Type B pancreatic cell (in vitro differentiated cells): ENCODE data around the gene PTOV1. TPM values are rescaled to one million over a fixed set of nuclear protein-coding genes. Genes with fewer than 3 reads are reported as not detected.

Experiments
- DNase-seq: peaks from one replicate; pipeline ENCODE4 v3.0.0; 2021; ENCODE audit warnings: mixed read lengths; ENCODE audit not compliant: unreplicated experiment; ENCODE audit errors: extremely low spot score
- H3K27ac Mint-ChIP-seq: 2 replicates; pipeline ENCODE4 v1.8.0; 2021; ENCODE audit warnings: mild to moderate bottlenecking, mixed read lengths
- H3K27me3 Mint-ChIP-seq: 2 replicates; pipeline ENCODE4 v1.8.0; 2021; ENCODE audit warnings: mixed read lengths
- H3K36me3 Mint-ChIP-seq: 2 replicates; pipeline ENCODE4 v1.8.0; 2021; ENCODE audit warnings: mixed read lengths
- H3K4me1 Mint-ChIP-seq: one replicate; pipeline ENCODE4 v1.8.0; 2021; ENCODE audit warnings: mixed read lengths; ENCODE audit not compliant: unreplicated experiment
- H3K4me3 Mint-ChIP-seq: 2 replicates; pipeline ENCODE4 v1.8.0; 2021; ENCODE audit warnings: mild to moderate bottlenecking, mixed read lengths
- H3K9me3 Mint-ChIP-seq: 2 replicates; pipeline ENCODE4 v1.8.0; 2021; ENCODE audit warnings: mixed read lengths
- total RNA-seq: library from RNA; stranded (reverse); gene quantifications from 2 replicates; pipeline ENCODE4 v1.2.1, GENCODE V29; 2021; ENCODE audit warnings: low replicate concordance
- TF ChIP-seq, protein P1 (sequence below): fragments of 200-600 bp; sonication (generic); conservative IDR thresholded peaks from 2 replicates; pipeline ENCODE4 v1.5.0; 2021; ENCODE audit warnings: antibody characterized with exemption, mild to moderate bottlenecking

The PTOV1 gene
- total RNA-seq, 1 donor from 2014 or later, result 388 TPM

DNA sequence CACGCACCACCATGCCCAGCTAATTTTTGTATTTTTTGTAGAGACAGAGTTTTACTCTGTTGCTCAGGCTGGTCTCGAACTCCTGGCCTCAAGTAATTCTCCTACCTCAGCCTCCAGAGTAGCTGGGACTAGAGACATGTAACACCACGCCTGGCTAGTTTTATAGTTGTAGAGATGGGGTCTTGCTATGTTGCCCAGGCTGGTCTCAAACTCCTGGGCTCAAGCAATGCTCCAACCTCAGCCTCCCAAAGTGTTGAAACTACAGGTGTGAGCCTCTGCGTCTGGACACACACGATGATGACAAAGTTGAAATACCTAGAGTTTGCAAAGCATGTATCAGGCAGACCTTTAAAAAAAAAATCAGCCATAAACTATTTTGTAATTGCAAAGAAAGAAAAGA, 4.6 kb upstream of the PTOV1 start:
- H3K27ac Mint-ChIP-seq, result no peak overlapping the region
- TF ChIP-seq, protein P1, sequence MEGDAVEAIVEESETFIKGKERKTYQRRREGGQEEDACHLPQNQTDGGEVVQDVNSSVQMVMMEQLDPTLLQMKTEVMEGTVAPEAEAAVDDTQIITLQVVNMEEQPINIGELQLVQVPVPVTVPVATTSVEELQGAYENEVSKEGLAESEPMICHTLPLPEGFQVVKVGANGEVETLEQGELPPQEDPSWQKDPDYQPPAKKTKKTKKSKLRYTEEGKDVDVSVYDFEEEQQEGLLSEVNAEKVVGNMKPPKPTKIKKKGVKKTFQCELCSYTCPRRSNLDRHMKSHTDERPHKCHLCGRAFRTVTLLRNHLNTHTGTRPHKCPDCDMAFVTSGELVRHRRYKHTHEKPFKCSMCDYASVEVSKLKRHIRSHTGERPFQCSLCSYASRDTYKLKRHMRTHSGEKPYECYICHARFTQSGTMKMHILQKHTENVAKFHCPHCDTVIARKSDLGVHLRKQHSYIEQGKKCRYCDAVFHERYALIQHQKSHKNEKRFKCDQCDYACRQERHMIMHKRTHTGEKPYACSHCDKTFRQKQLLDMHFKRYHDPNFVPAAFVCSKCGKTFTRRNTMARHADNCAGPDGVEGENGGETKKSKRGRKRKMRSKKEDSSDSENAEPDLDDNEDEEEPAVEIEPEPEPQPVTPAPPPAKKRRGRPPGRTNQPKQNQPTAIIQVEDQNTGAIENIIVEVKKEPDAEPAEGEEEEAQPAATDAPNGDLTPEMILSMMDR, result no peak
- H3K4me1 Mint-ChIP-seq, result peaks cover 4% of the 10 kb centered on the region
- no peak overlapping the region for H3K4me3 Mint-ChIP-seq
- peaks cover 13% of the 10 kb centered on the region for H3K36me3 Mint-ChIP-seq
- no peak for DNase-seq
- peaks cover 3% of the 10 kb centered on the region for H3K9me3 Mint-ChIP-seq
- no peaks in the 10 kb centered on the region for H3K27me3 Mint-ChIP-seq

DNA sequence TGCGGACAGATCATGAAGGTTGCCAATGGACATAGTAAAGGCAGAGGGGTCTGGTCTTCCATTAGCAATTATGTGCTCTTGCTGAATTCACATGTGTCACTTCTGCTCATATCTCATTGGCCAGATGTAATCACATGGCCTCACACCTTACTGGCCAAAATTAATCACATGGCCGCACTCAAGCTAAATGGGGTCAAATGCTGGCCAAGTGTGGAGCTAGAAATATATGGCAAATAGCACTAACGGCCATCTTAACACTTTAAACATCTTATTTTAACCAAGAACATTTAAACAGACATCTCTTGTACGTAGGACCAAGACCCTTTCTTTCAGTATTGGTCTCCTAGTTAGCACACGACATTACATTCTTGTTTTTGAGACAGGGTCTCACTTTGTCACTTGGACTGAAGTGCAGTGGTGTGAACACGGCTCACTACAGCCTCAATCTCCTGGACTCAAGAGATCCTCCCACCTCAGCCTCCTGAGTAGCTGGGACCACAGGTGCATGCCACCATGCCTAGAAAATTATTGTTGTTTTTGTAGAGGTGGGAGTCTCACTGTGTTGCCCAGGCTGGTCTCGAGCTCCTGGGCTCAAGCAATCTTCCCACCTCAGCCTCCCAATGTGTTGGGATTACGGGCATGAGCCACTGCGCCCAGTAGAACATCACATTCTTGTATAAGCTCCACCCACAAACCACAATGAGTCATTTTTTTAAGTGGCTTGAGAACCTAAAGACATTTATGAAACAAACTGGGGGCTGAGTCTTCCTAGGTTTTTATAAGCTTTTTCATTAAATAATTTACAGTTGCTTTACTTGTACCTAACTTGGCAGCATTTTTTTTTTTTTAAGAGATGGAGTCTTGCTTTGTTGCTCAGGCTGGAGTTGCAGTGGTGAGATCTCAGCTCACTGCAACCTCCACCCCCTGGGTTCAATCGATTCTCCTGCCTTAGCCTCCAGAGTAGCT, 2.9 kb upstream of the PTOV1 start:
- Mint-ChIP-seq H3K27me3 (no peaks in the 10 kb centered on the region), H3K27ac (no peak overlapping the region), H3K9me3 (peaks cover 3% of the 10 kb centered on the region), H3K36me3 (peaks cover 21% of the 10 kb centered on the region), H3K4me3 (peak overlapping the region; percentile 34), H3K4me1 (peaks cover 13% of the 10 kb centered on the region)
- DNase-seq, result no peak
- TF ChIP-seq, protein P1, result no peak

DNA sequence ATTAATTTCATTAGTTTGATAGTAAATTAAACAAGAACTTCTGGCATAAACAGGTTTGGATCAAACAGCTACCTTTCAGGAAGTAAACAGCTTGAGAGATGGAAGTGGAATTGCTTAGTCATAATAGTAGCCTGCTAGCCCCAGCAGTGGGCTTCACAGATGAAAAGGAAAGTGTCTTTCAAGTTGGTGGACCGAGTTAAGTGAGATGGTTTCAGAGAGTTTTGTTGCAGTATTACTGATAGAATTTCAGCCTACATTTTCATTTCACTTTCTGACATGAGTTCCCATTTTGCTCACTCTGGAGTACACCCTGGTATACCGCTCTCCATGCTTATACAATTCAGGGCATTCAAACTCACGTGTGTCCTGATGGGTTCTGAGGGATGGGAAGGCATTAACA, 2.0 kb upstream of the PTOV1 start:
- H3K27me3 Mint-ChIP-seq, result no peaks in the 10 kb centered on the region
- TF ChIP-seq, protein P1, result no peak
- peak overlapping the region; percentile 80 for H3K4me3 Mint-ChIP-seq
- H3K4me1 Mint-ChIP-seq, result peaks cover 18% of the 10 kb centered on the region
- H3K36me3 Mint-ChIP-seq, result peaks cover 21% of the 10 kb centered on the region
- peak overlapping the region; percentile 75 for H3K27ac Mint-ChIP-seq
- DNase-seq, result no peak
- peaks cover 3% of the 10 kb centered on the region for H3K9me3 Mint-ChIP-seq

DNA sequence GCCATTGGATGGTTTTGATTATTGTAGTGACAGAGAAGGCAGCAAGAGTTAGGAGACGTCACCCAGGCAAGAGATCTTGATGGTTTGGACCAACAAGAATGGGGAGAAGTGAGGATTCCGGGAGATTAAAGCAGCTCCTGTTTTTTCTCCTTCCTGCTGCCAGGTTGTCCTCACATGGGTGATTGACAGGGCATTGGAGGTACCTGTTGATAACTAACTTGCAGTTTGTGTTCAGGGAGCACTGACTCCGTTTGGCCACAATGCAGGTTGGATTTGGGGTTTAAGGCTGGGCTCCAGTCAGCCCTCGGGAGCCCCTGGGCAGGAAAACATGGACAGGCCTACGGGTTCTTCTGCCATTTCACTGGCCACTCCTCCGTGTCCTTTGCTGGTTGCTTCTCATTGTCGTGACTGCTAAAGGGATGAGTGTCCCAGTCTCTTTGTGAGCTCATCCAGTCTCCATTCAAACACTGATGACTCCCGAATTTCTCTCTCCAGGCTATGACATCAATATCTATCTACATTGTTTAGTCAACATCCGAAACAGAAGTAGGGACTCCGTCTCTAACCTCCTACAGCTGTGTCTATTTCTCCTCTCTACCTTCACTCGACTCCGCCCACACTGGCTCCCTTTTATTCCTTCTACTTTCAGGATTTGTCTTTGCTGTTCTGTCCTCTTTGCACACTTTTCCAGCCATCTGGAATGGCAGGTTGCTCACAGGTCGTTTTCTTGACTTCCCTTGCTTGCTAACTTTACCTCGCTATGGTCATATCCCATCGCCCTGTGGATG, 1.3 kb upstream of the PTOV1 start:
- peaks cover 21% of the 10 kb centered on the region for H3K36me3 Mint-ChIP-seq
- H3K9me3 Mint-ChIP-seq, result peaks cover 3% of the 10 kb centered on the region
- H3K4me1 Mint-ChIP-seq, result peaks cover 18% of the 10 kb centered on the region
- no peaks in the 10 kb centered on the region for H3K27me3 Mint-ChIP-seq
- TF ChIP-seq, protein P1, result no peak
- H3K4me3 Mint-ChIP-seq, result peak overlapping the region; percentile 92
- no peak for DNase-seq
- H3K27ac Mint-ChIP-seq, result peak overlapping the region; percentile 94

DNA sequence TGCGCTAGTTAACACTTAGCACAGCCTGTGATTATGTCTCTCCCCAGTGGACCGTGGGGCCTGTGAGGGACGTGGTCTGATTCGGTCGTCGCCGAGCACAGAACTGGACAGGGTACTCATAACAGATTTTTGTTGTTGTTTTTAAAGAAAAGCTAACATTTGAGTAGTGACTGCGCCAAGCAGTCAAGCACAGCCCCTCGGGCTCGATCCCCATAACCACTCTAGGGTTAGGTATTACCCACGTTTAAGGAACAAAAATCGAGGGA, 805 bp upstream of the PTOV1 start:
- H3K4me3 Mint-ChIP-seq, result peak overlapping the region; percentile 92
- peaks cover 18% of the 10 kb centered on the region for H3K4me1 Mint-ChIP-seq
- H3K27me3 Mint-ChIP-seq, result no peaks in the 10 kb centered on the region
- TF ChIP-seq, protein P1, result no peak
- H3K36me3 Mint-ChIP-seq, result peaks cover 21% of the 10 kb centered on the region
- H3K9me3 Mint-ChIP-seq, result peaks cover 3% of the 10 kb centered on the region
- no peak for DNase-seq
- H3K27ac Mint-ChIP-seq, result peak overlapping the region; percentile 94
